Mesendoderm (in vitro differentiated cells): Measurements from ENCODE around the gene HS3ST5.

Experiments
- DNase-seq: peaks from one replicate; pipeline ENCODE4 v3.0.0; 2013
- H2AK5ac ChIP-seq: 2 replicates; pipeline ENCODE4 v1.6.1; 2013; ENCODE audit warnings: low read length, inconsistent platforms
- H2BK120ac ChIP-seq: 2 replicates; pipeline ENCODE4 v1.6.1; 2013; ENCODE audit warnings: low read depth, mild to moderate bottlenecking, low read length, moderate library complexity, mixed read lengths
- H2BK15ac ChIP-seq: replicated peaks from 2 replicates; pipeline ENCODE4 v1.6.1; 2013; ENCODE audit warnings: low read depth, mild to moderate bottlenecking, moderate library complexity
- H2BK5ac ChIP-seq: 2 replicates; pipeline ENCODE4 v1.6.1; 2013; ENCODE audit warnings: low read length, inconsistent platforms
- H3K18ac ChIP-seq: 2 replicates; pipeline ENCODE4 v1.6.1; 2013; ENCODE audit warnings: mild to moderate bottlenecking, low read length, mixed read lengths
- H3K23ac ChIP-seq: one replicate; pipeline ENCODE4 v1.6.1; 2013; ENCODE audit warnings: low read length
- H3K27ac ChIP-seq: 2 replicates; pipeline ENCODE4 v1.5.1; 2013; ENCODE audit warnings: low read depth, mild to moderate bottlenecking, inconsistent platforms, low read length, moderate library complexity
- H3K27me3 ChIP-seq: 2 replicates; pipeline ENCODE4 v1.6.1; 2013; ENCODE audit warnings: low read length, control low read depth, mild to moderate bottlenecking, inconsistent platforms; ENCODE audit not compliant: insufficient read depth, poor library complexity
- H3K36me3 ChIP-seq: 2 replicates; pipeline ENCODE4 v1.6.1; 2013; ENCODE audit warnings: low read length, inconsistent platforms; ENCODE audit not compliant: control insufficient read depth, insufficient read depth
- H3K4ac ChIP-seq: one replicate; pipeline ENCODE4 v1.6.1; 2013; ENCODE audit warnings: low read depth, mild to moderate bottlenecking, low read length, moderate library complexity
- H3K4me1 ChIP-seq: 2 replicates; pipeline ENCODE4 v1.6.1; 2013; ENCODE audit warnings: low read depth, low read length, inconsistent platforms; ENCODE audit not compliant: control insufficient read depth
- H3K4me2 ChIP-seq: 2 replicates; pipeline ENCODE4 v1.6.1; 2013; ENCODE audit warnings: low read length
- H3K4me3 ChIP-seq: 2 replicates; pipeline ENCODE4 v1.5.1; 2013; ENCODE audit warnings: mild to moderate bottlenecking, low read length
- H3K56ac ChIP-seq: one replicate; pipeline ENCODE4 v1.6.1; 2013; ENCODE audit warnings: low read length
- H3K79me1 ChIP-seq: 2 replicates; pipeline ENCODE4 v1.6.1; 2013; ENCODE audit warnings: low read length, inconsistent platforms
- H3K79me2 ChIP-seq: 2 replicates; pipeline ENCODE4 v1.6.1; 2013; ENCODE audit warnings: mild to moderate bottlenecking, low read length; ENCODE audit not compliant: control insufficient read depth, insufficient read depth
- H3K9ac ChIP-seq: 2 replicates; pipeline ENCODE4 v1.6.1; 2013; ENCODE audit warnings: low read length, inconsistent platforms
- H4K5ac ChIP-seq: one replicate; pipeline ENCODE4 v1.6.1; 2013; ENCODE audit warnings: low read length
- H4K8ac ChIP-seq: one replicate; pipeline ENCODE4 v1.6.1; 2013; ENCODE audit warnings: low read depth, mild to moderate bottlenecking, control low read depth, low read length, moderate library complexity
- WGBS: extraction: QIAGEN DNeasy Blood & Tissue Kit; methylation state at CpG from one replicate; pipeline ENCODE4 v1.1.7; 2013; ENCODE audit warnings: low lambda C conversion rate, missing lambda C conversion rate; ENCODE audit not compliant: insufficient coverage; ENCODE audit errors: extremely low coverage; 5-methylcytosine and 5-hydroxymethylcytosine counted together

Gene HS3ST5

GRCh38 chr6:114170372-114170771, 172.5 kb downstream of the HS3ST5 start:
- H3K79me1 ChIP-seq, result no peaks in the 10 kb centered on the region
- no peak overlapping the region for H3K4ac ChIP-seq
- H2BK5ac ChIP-seq, result no peak overlapping the region
- DNase-seq, result no peak
- no peaks in the 10 kb centered on the region for H3K4me1 ChIP-seq
- H3K18ac ChIP-seq, result no peak overlapping the region
- H3K27ac ChIP-seq, result no peak overlapping the region
- H3K27me3 ChIP-seq, result no peaks in the 10 kb centered on the region
- H2BK120ac ChIP-seq, result no peak overlapping the region
- H2BK15ac ChIP-seq, result no peak overlapping the region
- H2AK5ac ChIP-seq, result no peak overlapping the region
- H4K8ac ChIP-seq, result no peak overlapping the region
- no peak overlapping the region for H3K9ac ChIP-seq
- no CpG with 5 or more reads among the region's 3 CpGs for WGBS
- no peak overlapping the region for H4K5ac ChIP-seq
- no peak overlapping the region for H3K4me3 ChIP-seq
- no peak overlapping the region for H3K4me2 ChIP-seq
- H3K36me3 ChIP-seq, result no peaks in the 10 kb centered on the region
- no peaks in the 10 kb centered on the region for H3K79me2 ChIP-seq
- no peak overlapping the region for H3K56ac ChIP-seq
- H3K23ac ChIP-seq, result no peak overlapping the region

- no peaks in the 10 kb centered on the region for H3K4me1 ChIP-seq
- no peak overlapping the region for H2AK5ac ChIP-seq
- H2BK15ac ChIP-seq, result no peak overlapping the region
- H3K4ac ChIP-seq, result no peak overlapping the region
- no peak for DNase-seq
- no peak overlapping the region for H3K9ac ChIP-seq
- H4K5ac ChIP-seq, result no peak overlapping the region
- H3K36me3 ChIP-seq, result no peaks in the 10 kb centered on the region
- no peak overlapping the region for H3K18ac ChIP-seq
- no peaks in the 10 kb centered on the region for H3K79me2 ChIP-seq
- no peak overlapping the region for H4K8ac ChIP-seq
- no peak overlapping the region for H2BK5ac ChIP-seq
- no peak overlapping the region for H3K23ac ChIP-seq
- no peaks in the 10 kb centered on the region for H3K27me3 ChIP-seq
- H3K4me2 ChIP-seq, result no peak overlapping the region
- H3K27ac ChIP-seq, result no peak overlapping the region
- no peak overlapping the region for H2BK120ac ChIP-seq
- H3K56ac ChIP-seq, result no peak overlapping the region
- H3K79me1 ChIP-seq, result no peaks in the 10 kb centered on the region
- H3K4me3 ChIP-seq, result no peak overlapping the region
Measured at GRCh38 chr6:114169763-114170162, 173.1 kb downstream of the HS3ST5 start.

- Histone ChIP-seq H3K36me3 (no peaks in the 10 kb centered on the region), H2AK5ac (no peak overlapping the region), H4K8ac (no peak overlapping the region), H3K79me1 (no peaks in the 10 kb centered on the region), H3K4me3 (no peak overlapping the region), H3K27ac (no peak overlapping the region), H4K5ac (no peak overlapping the region), H3K18ac (no peak overlapping the region), H3K56ac (no peak overlapping the region), H2BK15ac (no peak overlapping the region), H3K4me2 (no peak overlapping the region), H3K79me2 (no peaks in the 10 kb centered on the region), H3K4ac (no peak overlapping the region), H2BK5ac (no peak overlapping the region), H3K23ac (no peak overlapping the region), H2BK120ac (no peak overlapping the region), H3K4me1 (no peaks in the 10 kb centered on the region), H3K27me3 (no peaks in the 10 kb centered on the region), H3K9ac (no peak overlapping the region)
- WGBS, result 100% methylated on average over 3 of the region's 13 CpGs
- DNase-seq, result no peak
Measured at GRCh38 chr6:114167583-114168576, 174.9 kb downstream of the HS3ST5 start.

- H3K79me1 ChIP-seq, result no peaks in the 10 kb centered on the region
- no peak overlapping the region for H3K4ac ChIP-seq
- no peak overlapping the region for H2BK15ac ChIP-seq
- H3K56ac ChIP-seq, result no peak overlapping the region
- no peak overlapping the region for H2BK5ac ChIP-seq
- no peaks in the 10 kb centered on the region for H3K27me3 ChIP-seq
- no peak overlapping the region for H3K27ac ChIP-seq
- no peaks in the 10 kb centered on the region for H3K4me1 ChIP-seq
- H4K5ac ChIP-seq, result no peak overlapping the region
- DNase-seq, result no peak
- H3K4me3 ChIP-seq, result no peak overlapping the region
- H3K4me2 ChIP-seq, result no peak overlapping the region
- H3K36me3 ChIP-seq, result no peaks in the 10 kb centered on the region
- no peak overlapping the region for H3K9ac ChIP-seq
- H4K8ac ChIP-seq, result no peak overlapping the region
- H3K18ac ChIP-seq, result no peak overlapping the region
- H3K79me2 ChIP-seq, result no peaks in the 10 kb centered on the region
- no peak overlapping the region for H2BK120ac ChIP-seq
- H3K23ac ChIP-seq, result no peak overlapping the region
- no peak overlapping the region for H2AK5ac ChIP-seq
Measured at GRCh38 chr6:114164207-114164606, 178.6 kb downstream of the HS3ST5 start.

- H3K27ac ChIP-seq, result no peak overlapping the region
- no peak overlapping the region for H3K4ac ChIP-seq
- no peak overlapping the region for H2BK5ac ChIP-seq
- DNase-seq, result no peak
- H3K56ac ChIP-seq, result no peak overlapping the region
- H3K4me2 ChIP-seq, result no peak overlapping the region
- H3K4me1 ChIP-seq, result no peaks in the 10 kb centered on the region
- no peak overlapping the region for H3K4me3 ChIP-seq
- H3K9ac ChIP-seq, result no peak overlapping the region
- no peaks in the 10 kb centered on the region for H3K79me2 ChIP-seq
- no peak overlapping the region for H2AK5ac ChIP-seq
- no peak overlapping the region for H2BK15ac ChIP-seq
- H3K27me3 ChIP-seq, result no peaks in the 10 kb centered on the region
- H3K79me1 ChIP-seq, result no peaks in the 10 kb centered on the region
- no peak overlapping the region for H3K23ac ChIP-seq
- no peak overlapping the region for H2BK120ac ChIP-seq
- no CpG with 5 or more reads among the region's 6 CpGs for WGBS
- H4K8ac ChIP-seq, result no peak overlapping the region
- H3K18ac ChIP-seq, result no peak overlapping the region
- no peak overlapping the region for H4K5ac ChIP-seq
- H3K36me3 ChIP-seq, result no peaks in the 10 kb centered on the region
Measured at GRCh38 chr6:114162691-114163347, 180.0 kb downstream of the HS3ST5 start.
